ENCODE data around the gene ALDH9A1.
A peak's percentile ranks its signal among the peaks of the same experiment; 100 is the strongest.

GRCh38 chr1:165697881-165698760, at the start of gene ALDH9A1:
- no peak for TF ChIP-seq REST (IDR thresholded peaks at IDR 0.05; ENCODE audit: low read depth)
- no peak for TF ChIP-seq CREB1 (IDR thresholded peaks at IDR 0.05; ENCODE audit: low read depth)
- peak; percentile 83 for TF ChIP-seq TAF1 (IDR thresholded peaks at IDR 0.05; ENCODE audit: low read depth)
- peak; percentile 53; the same call in 1 of the 2 replicates for TF ChIP-seq YY1 (IDR thresholded peaks at IDR 0.05; ENCODE audit: low read depth)
- TF ChIP-seq CEBPB (IDR thresholded peaks at IDR 0.05): no peak
- no peak for TF ChIP-seq EGR1 (IDR thresholded peaks at IDR 0.05)
- TF ChIP-seq RAD21 (IDR thresholded peaks at IDR 0.05; ENCODE audit: low read depth): peak; percentile 26; the same call in 1 of the 2 replicates
- TF ChIP-seq EP300 (IDR thresholded peaks at IDR 0.05; ENCODE audit: borderline replicate concordance): no peak
- TF ChIP-seq NFIC (IDR thresholded peaks at IDR 0.05): no peak

All from Ishikawa (cell line).